ENCODE measurements around the gene HSD3B2. TPM values are rescaled to one million over a fixed set of nuclear protein-coding genes. Genes with fewer than 3 reads are reported as not detected.

HSD3B2 gene
- total and polyA plus RNA-seq, 8 donors: 0.10 to 9.9 (median 1.4) TPM; not detected in 3

GRCh38 chr1:119370748-119371147, 44.2 kb upstream of the HSD3B2 start:
- H3K4me1 ChIP-seq: peaks cover 0 to 5% (median 0%) of the 10 kb centered on the region in 4 donors
- no peak overlapping the region for H3K27ac ChIP-seq
- H3K36me3 ChIP-seq: no peaks in the 10 kb centered on the region
- no peak overlapping the region for H3K4me3 ChIP-seq
- intact Hi-C loops (cut with DNase I; ENCODE audit: low total_unique reads): no loop called here
- 77 to 96% (median 88%) methylated on average over 2 of the region's 2 CpGs for WGBS, 5 donors
- no peaks in the 10 kb centered on the region for H3K27me3 ChIP-seq
- H3K9me3 ChIP-seq: no peaks in the 10 kb centered on the region
- TF ChIP-seq CTCF (IDR thresholded peaks at IDR 0.05) (no peak), EP300 (IDR thresholded peaks at IDR 0.05) (no peak), POLR2AphosphoS5 (IDR thresholded peaks at IDR 0.05) (no peak), POLR2A (IDR thresholded peaks at IDR 0.05) (no peak)
- DNase-seq: no peak

- 11 to 27% (median 16%) methylated on average over 2 of the region's 2 CpGs for WGBS, 5 donors
- intact Hi-C loops (cut with DNase I; ENCODE audit: low total_unique reads): no loop called here
- no peaks in the 10 kb centered on the region for H3K9me3 ChIP-seq
Observed at GRCh38 chr1:119371815-119372214, 43.1 kb upstream of the HSD3B2 start.

DNA sequence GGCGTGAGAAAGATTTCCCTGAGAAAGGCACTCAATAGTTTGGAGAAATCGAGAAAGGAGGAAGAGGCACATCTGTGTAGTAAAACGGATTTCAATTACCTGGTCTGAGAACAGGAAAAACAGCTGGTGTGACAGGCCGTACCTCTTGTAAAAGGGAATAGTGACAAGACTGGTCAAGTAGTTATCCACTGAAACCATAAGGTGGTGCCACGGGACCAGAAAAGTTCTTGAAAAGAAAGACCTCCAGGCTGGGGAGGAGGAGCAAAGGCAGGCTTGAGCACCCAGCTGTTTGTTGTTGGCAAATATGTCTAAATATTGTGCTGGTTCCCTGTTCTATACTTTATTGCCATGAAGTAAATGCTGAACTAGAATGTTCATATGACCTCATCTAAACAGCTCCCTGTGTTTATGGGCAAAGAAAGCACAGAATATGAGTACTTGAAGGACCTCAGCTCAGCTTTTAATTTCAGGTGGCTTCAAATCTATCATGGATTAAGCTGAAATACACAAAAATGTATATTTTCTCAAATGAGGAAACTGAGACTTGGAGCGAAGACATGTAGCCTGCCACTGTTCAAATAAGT, 42.4 kb upstream of the HSD3B2 start:
- H3K4me1 ChIP-seq: peaks cover 0 to 5% (median 0%) of the 10 kb centered on the region in 4 donors
- TF ChIP-seq POLR2A (IDR thresholded peaks at IDR 0.05) (no peak), POLR2AphosphoS5 (IDR thresholded peaks at IDR 0.05) (no peak), EP300 (IDR thresholded peaks at IDR 0.05) (no peak), CTCF (IDR thresholded peaks at IDR 0.05) (no peak)
- peak in 1 of 2 donors; percentile 77 for DNase-seq
- H3K4me3 ChIP-seq: no peak overlapping the region
- intact Hi-C loops (cut with DNase I; ENCODE audit: low total_unique reads): no loop called here
- no peaks in the 10 kb centered on the region for H3K36me3 ChIP-seq
- no peak overlapping the region for H3K27ac ChIP-seq
- no peaks in the 10 kb centered on the region for H3K9me3 ChIP-seq
- 30 to 38% (median 35%) methylated on average over 6 of the region's 6 CpGs for WGBS, 5 donors
- no peaks in the 10 kb centered on the region for H3K27me3 ChIP-seq

More at GRCh38 chr1:119371815-119372214, 43.1 kb upstream of the HSD3B2 start:
- TF ChIP-seq POLR2AphosphoS5 (IDR thresholded peaks at IDR 0.05): no peak
- no peak for TF ChIP-seq CTCF (IDR thresholded peaks at IDR 0.05)
- no peak for TF ChIP-seq POLR2A (IDR thresholded peaks at IDR 0.05)
- TF ChIP-seq EP300 (IDR thresholded peaks at IDR 0.05): no peak
- peaks cover 0 to 5% (median 0%) of the 10 kb centered on the region in 4 donors for H3K4me1 ChIP-seq
- H3K36me3 ChIP-seq: no peaks in the 10 kb centered on the region
- no peak for DNase-seq
- H3K27ac ChIP-seq: no peak overlapping the region
- H3K27me3 ChIP-seq: no peaks in the 10 kb centered on the region
- H3K4me3 ChIP-seq: no peak overlapping the region

- no peak for DNase-seq
- Histone ChIP-seq H3K4me1 (peaks cover 0 to 5% (median 0%) of the 10 kb centered on the region in 4 donors), H3K4me3 (no peak overlapping the region), H3K9me3 (no peaks in the 10 kb centered on the region), H3K27me3 (no peaks in the 10 kb centered on the region), H3K27ac (no peak overlapping the region), H3K36me3 (no peaks in the 10 kb centered on the region)
- WGBS, 5 donors: 28 to 47% (median 29%) methylated on average over 2 of the region's 2 CpGs
- TF ChIP-seq EP300 (IDR thresholded peaks at IDR 0.05): no peak
- TF ChIP-seq CTCF (IDR thresholded peaks at IDR 0.05): no peak
- no peak for TF ChIP-seq POLR2A (IDR thresholded peaks at IDR 0.05)
- TF ChIP-seq POLR2AphosphoS5 (IDR thresholded peaks at IDR 0.05): no peak
- intact Hi-C loops (cut with DNase I; ENCODE audit: low total_unique reads): no loop called here
Observed at GRCh38 chr1:119373465-119373864, 41.5 kb upstream of the HSD3B2 start.

Data from stomach (tissue), 9 donors.